HCT116 (cell line): ENCODE measurements around the gene CSTF2T. TPM values are rescaled to one million over a fixed set of nuclear protein-coding genes. Genes with fewer than 3 reads are reported as not detected.

Source experiments
- ATAC-seq: fragments of 200-7000 bp; cut with Tn5 transposase; 2 replicates; pipeline ENCODE4 v1.9.1; 2020; ENCODE audit warnings: mild to moderate bottlenecking, moderate library complexity
- BruUV-seq: library from RNA; stranded (reverse); fragments of 400-500 nt; replicated peaks from 2 replicates; lab custom pipeline; 2021; lab: Mats Ljungman, UMichigan
- CTCF ChIA-PET: fragments of 300-600 bp; sonication (Branson Sonifier 250); formaldehyde crosslinking; loops from one replicate; lab custom pipeline; 2021; ENCODE audit warnings: antibody characterized with exemption; lab: Charles Lee
- POLR2A ChIA-PET: fragments of 300-600, 350-600 bp; sonication (Branson Sonifier 250); formaldehyde crosslinking; loops from one replicate; lab custom pipeline; 2021; ENCODE audit warnings: antibody characterized with exemption; lab: Charles Lee
- RAD21 ChIA-PET, 2 experiments: fragments of 300-600 bp; sonication (Branson Sonifier 250); formaldehyde crosslinking; loops; one replicate each; lab custom pipeline; 2023; ENCODE audit warnings: low total read pairs in 2 of 2; ENCODE audit not compliant: uncharacterized antibody in 2 of 2, unreplicated experiment in 2 of 2, low non-redundant PET in 1 of 2; lab: Charles Lee
- DNase-seq: peaks from one replicate; pipeline ENCODE4 v3.0.0-alpha.2; 2010; ENCODE audit warnings: low read depth, low spot score
- H2AFZ ChIP-seq: fragments of 200-600 bp; shearing (Covaris generic), sonication (generic); 2 replicates; pipeline ENCODE4 v1.6.1; 2017; ENCODE audit warnings: low read depth, mixed run types, mixed read lengths, antibody characterized with exemption, low read length; ENCODE audit not compliant: poor library complexity, severe bottlenecking
- H3K27ac ChIP-seq: 2 replicates; pipeline ENCODE4 v1.5.1; 2012; ENCODE audit warnings: low read depth, low read length
- H3K27me3 ChIP-seq: fragments of 200-600 bp; sonication (generic); 2 replicates; pipeline ENCODE4 v1.6.1; 2016; ENCODE audit warnings: mixed run types, low read length, mixed read lengths; ENCODE audit not compliant: insufficient read depth
- H3K36me3 ChIP-seq, 2 experiments: fragments of 200-500 bp in 1 of 2; fragments of 200-600 bp in 1 of 2; sonication (Bioruptor generic) in 1 of 2; sonication (generic) in 1 of 2; 2 replicates each; pipeline versions ENCODE4 v1.5.1 to v1.6.1; 2014 to 2016; ENCODE audit warnings: low read length in 2 of 2, inconsistent platforms in 1 of 2, mixed read lengths in 1 of 2, mixed run types in 1 of 2; ENCODE audit not compliant: insufficient read depth in 2 of 2, control insufficient read depth in 1 of 2
- H3K4me1 ChIP-seq, 2 experiments: fragments of 200-600 bp in 1 of 2; sonication (generic) in 1 of 2; 2 replicates each; pipeline versions ENCODE4 v1.5.1 to v1.6.1; 2012 to 2017; ENCODE audit warnings: low read length in 2 of 2, inconsistent platforms in 1 of 2, mild to moderate bottlenecking in 1 of 2, mixed read lengths in 1 of 2, mixed run types in 1 of 2, moderate library complexity in 1 of 2; ENCODE audit not compliant: insufficient read depth in 2 of 2, control insufficient read depth in 1 of 2
- H3K4me2 ChIP-seq: fragments of 200-600 bp; sonication (generic); 2 replicates; pipeline ENCODE4 v1.6.1; 2017; ENCODE audit warnings: mixed run types, low read length, mixed read lengths
- H3K4me3 ChIP-seq, 2 experiments: fragments of 200-600 bp in 1 of 2; sonication (generic) in 1 of 2; replicated peaks in 1 of 2; 2 replicates each; pipeline ENCODE4 v1.5.1; 2011 to 2016; ENCODE audit warnings: low read length in 2 of 2, control low read depth in 1 of 2, low read depth in 1 of 2, mild to moderate bottlenecking in 1 of 2, mixed read lengths in 1 of 2, mixed run types in 1 of 2
- H3K79me2 ChIP-seq: fragments of 200-600 bp; sonication (generic); 2 replicates; pipeline ENCODE4 v1.6.1; 2017; ENCODE audit warnings: mild to moderate bottlenecking, mixed run types, low read length, moderate library complexity, mixed read lengths; ENCODE audit not compliant: insufficient read depth
- H3K9ac ChIP-seq: fragments of 200-600 bp; sonication (generic); 2 replicates; pipeline ENCODE4 v1.6.1; 2016; ENCODE audit warnings: low read length, mixed read lengths
- H3K9me2 ChIP-seq: fragments of 200-600 bp; sonication (generic), shearing (Covaris generic); 2 replicates; pipeline ENCODE4 v1.6.1; 2017; ENCODE audit warnings: mixed run types, mild to moderate bottlenecking, moderate library complexity; ENCODE audit not compliant: insufficient read depth
- H3K9me3 ChIP-seq, 2 experiments: fragments of 200-500 bp in 1 of 2; fragments of 200-600 bp in 1 of 2; sonication (Bioruptor generic) in 1 of 2; sonication (generic) in 1 of 2; 2 replicates each; pipeline ENCODE4 v1.6.1; 2014 to 2017; ENCODE audit warnings: low read length in 2 of 2, mixed read lengths in 2 of 2, inconsistent platforms in 1 of 2, low read depth in 1 of 2, mild to moderate bottlenecking in 1 of 2, mixed run types in 1 of 2, moderate library complexity in 1 of 2; ENCODE audit not compliant: control insufficient read depth in 1 of 2, insufficient read depth in 1 of 2
- H4K20me1 ChIP-seq: fragments of 200-600 bp; sonication (generic), shearing (Covaris generic); 2 replicates; pipeline ENCODE4 v1.6.1; 2017; ENCODE audit warnings: mixed run types, mild to moderate bottlenecking, moderate library complexity; ENCODE audit not compliant: insufficient read depth
- ATF3 ChIP-seq: IDR thresholded peaks from 2 replicates; pipeline ENCODE4 v1.6.1; 2012
- CBX3 ChIP-seq: IDR thresholded peaks from 2 replicates; pipeline ENCODE4 v1.6.1; 2012; ENCODE audit warnings: low read depth
- CEBPB ChIP-seq: IDR thresholded peaks from 2 replicates; pipeline ENCODE4 v1.6.1; 2012; ENCODE audit warnings: low read depth
- ELF1 ChIP-seq: IDR thresholded peaks from 2 replicates; pipeline ENCODE4 v1.6.1; 2012; ENCODE audit warnings: low read depth, borderline replicate concordance
- EZH2 ChIP-seq: fragments of 200-600 bp; sonication (generic); IDR thresholded peaks from 2 replicates; pipeline ENCODE4 v1.6.1; 2017; ENCODE audit warnings: antibody characterized with exemption, mixed run types
- FOSL1 ChIP-seq: IDR thresholded peaks from 2 replicates; pipeline ENCODE4 v1.6.1; 2012; ENCODE audit warnings: low read depth
- POLR2AphosphoS5 ChIP-seq: IDR thresholded peaks from 2 replicates; pipeline ENCODE4 v1.6.1; 2011; ENCODE audit warnings: mild to moderate bottlenecking, low read depth, low read length, moderate library complexity
- RAD21 ChIP-seq: IDR thresholded peaks from 2 replicates; pipeline ENCODE4 v1.6.1; 2012; ENCODE audit warnings: low read depth, mild to moderate bottlenecking
- SRF ChIP-seq: IDR thresholded peaks from 2 replicates; pipeline ENCODE4 v1.6.1; 2012; ENCODE audit warnings: low read depth
- YY1 ChIP-seq: IDR thresholded peaks from 2 replicates; pipeline ENCODE4 v1.6.1; 2011; ENCODE audit warnings: low read length, low read depth, moderate library complexity, mild to moderate bottlenecking; ENCODE audit not compliant: insufficient replicate concordance; ENCODE audit errors: extremely low read depth
- ZBTB33 ChIP-seq: IDR thresholded peaks from 2 replicates; pipeline ENCODE4 v1.6.1; 2011; ENCODE audit warnings: mild to moderate bottlenecking, low read length, moderate library complexity; ENCODE audit not compliant: insufficient replicate concordance; ENCODE audit errors: extremely low read depth
- ZFX ChIP-seq: fragments of 450-650 bp; IDR thresholded peaks from 2 replicates; pipeline ENCODE4 v1.6.1; 2017
- ZNF274 ChIP-seq: fragments of 200-500 bp; sonication (Bioruptor generic); IDR thresholded peaks from 2 replicates; pipeline ENCODE4 v1.6.1; 2014; ENCODE audit warnings: mild to moderate bottlenecking, low read depth, low read length, inconsistent platforms
- intact Hi-C: fragments of 100-400 bp; cut with micrococcal nuclease; formaldehyde crosslinking; loops from 2 replicates; pipeline ENCODE4 v1.10.0; 2022
- total RNA-seq: library from RNA; stranded (reverse); gene quantifications from one replicate; pipeline ENCODE4 v1.2.1, GENCODE V29; 2021; ENCODE audit not compliant: unreplicated experiment
- TF ChIP-seq, protein P1 (sequence below), 3 experiments: fragments of 200-600 bp in 1 of 3; sonication (generic) in 1 of 3; IDR thresholded peaks in 2 of 3; conservative IDR thresholded peaks in 1 of 3; 2 replicates each; pipeline ENCODE4 v1.5.1; 2012 to 2017; ENCODE audit warnings: low read depth in 2 of 3, low read length in 2 of 3, antibody characterized with exemption in 1 of 3, borderline replicate concordance in 1 of 3, control low read depth in 1 of 3, mild to moderate bottlenecking in 1 of 3, mixed read lengths in 1 of 3, mixed run types in 1 of 3, moderate library complexity in 1 of 3; ENCODE audit not compliant: insufficient read depth in 1 of 3
- TF ChIP-seq, protein P2 (sequence below): IDR thresholded peaks from 2 replicates; pipeline ENCODE4 v1.6.1; 2012; ENCODE audit warnings: low read depth

CSTF2T gene
- total RNA-seq, 1 experiment from 2014 or later, result 18.5 TPM

GRCh38 chr10:51691135-51691534, 8.3 kb downstream of the CSTF2T start:
- TF ChIP-seq EZH2 (no peak), ELF1 (no peak), ATF3 (no peak), SRF (no peak), CEBPB (no peak), ZNF274 (no peak), FOSL1 (no peak), RAD21 (no peak), CBX3 (no peak), ZFX (no peak), ZBTB33 (no peak), YY1 (no peak), POLR2AphosphoS5 (no peak)
- TF ChIP-seq, protein P1, sequence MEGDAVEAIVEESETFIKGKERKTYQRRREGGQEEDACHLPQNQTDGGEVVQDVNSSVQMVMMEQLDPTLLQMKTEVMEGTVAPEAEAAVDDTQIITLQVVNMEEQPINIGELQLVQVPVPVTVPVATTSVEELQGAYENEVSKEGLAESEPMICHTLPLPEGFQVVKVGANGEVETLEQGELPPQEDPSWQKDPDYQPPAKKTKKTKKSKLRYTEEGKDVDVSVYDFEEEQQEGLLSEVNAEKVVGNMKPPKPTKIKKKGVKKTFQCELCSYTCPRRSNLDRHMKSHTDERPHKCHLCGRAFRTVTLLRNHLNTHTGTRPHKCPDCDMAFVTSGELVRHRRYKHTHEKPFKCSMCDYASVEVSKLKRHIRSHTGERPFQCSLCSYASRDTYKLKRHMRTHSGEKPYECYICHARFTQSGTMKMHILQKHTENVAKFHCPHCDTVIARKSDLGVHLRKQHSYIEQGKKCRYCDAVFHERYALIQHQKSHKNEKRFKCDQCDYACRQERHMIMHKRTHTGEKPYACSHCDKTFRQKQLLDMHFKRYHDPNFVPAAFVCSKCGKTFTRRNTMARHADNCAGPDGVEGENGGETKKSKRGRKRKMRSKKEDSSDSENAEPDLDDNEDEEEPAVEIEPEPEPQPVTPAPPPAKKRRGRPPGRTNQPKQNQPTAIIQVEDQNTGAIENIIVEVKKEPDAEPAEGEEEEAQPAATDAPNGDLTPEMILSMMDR (IDR thresholded peaks at IDR 0.05 in 2 of 3, conservative IDR thresholded peaks at IDR 0.05 in 1 of 3; ENCODE audit: borderline replicate concordance in 1 of 3, insufficient read depth in 1 of 3, low read depth in 2 of 3, low read length in 2 of 3), result no peak
- TF ChIP-seq, protein P2, sequence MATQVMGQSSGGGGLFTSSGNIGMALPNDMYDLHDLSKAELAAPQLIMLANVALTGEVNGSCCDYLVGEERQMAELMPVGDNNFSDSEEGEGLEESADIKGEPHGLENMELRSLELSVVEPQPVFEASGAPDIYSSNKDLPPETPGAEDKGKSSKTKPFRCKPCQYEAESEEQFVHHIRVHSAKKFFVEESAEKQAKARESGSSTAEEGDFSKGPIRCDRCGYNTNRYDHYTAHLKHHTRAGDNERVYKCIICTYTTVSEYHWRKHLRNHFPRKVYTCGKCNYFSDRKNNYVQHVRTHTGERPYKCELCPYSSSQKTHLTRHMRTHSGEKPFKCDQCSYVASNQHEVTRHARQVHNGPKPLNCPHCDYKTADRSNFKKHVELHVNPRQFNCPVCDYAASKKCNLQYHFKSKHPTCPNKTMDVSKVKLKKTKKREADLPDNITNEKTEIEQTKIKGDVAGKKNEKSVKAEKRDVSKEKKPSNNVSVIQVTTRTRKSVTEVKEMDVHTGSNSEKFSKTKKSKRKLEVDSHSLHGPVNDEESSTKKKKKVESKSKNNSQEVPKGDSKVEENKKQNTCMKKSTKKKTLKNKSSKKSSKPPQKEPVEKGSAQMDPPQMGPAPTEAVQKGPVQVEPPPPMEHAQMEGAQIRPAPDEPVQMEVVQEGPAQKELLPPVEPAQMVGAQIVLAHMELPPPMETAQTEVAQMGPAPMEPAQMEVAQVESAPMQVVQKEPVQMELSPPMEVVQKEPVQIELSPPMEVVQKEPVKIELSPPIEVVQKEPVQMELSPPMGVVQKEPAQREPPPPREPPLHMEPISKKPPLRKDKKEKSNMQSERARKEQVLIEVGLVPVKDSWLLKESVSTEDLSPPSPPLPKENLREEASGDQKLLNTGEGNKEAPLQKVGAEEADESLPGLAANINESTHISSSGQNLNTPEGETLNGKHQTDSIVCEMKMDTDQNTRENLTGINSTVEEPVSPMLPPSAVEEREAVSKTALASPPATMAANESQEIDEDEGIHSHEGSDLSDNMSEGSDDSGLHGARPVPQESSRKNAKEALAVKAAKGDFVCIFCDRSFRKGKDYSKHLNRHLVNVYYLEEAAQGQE, result no peak
- DNase-seq (no peak), ATAC-seq (no peak)
- ChIA-PET POLR2A (no interaction called here), RAD21 (no interaction called here), CTCF (no interaction called here)
- Histone ChIP-seq H3K79me2 (peaks cover 5% of the 10 kb centered on the region; the same call in 1 of the 2 replicates), H3K27me3 (no peaks in the 10 kb centered on the region), H3K36me3 (no peaks in the 10 kb centered on the region), H3K9me3 (no peaks in the 10 kb centered on the region), H3K9ac (no peak overlapping the region), H3K9me2 (no peaks in the 10 kb centered on the region), H4K20me1 (no peaks in the 10 kb centered on the region), H3K27ac (no peak overlapping the region), H2AFZ (no peak overlapping the region), H3K4me2 (no peak overlapping the region), H3K4me3 (no peak overlapping the region), H3K4me1 (no peaks in the 10 kb centered on the region)
- intact Hi-C loops, result no loop called here
- BruUV-seq, result no TSS peak
